ENCODE measurements around the gene UPF3B. TPM values are rescaled to one million over a fixed set of nuclear protein-coding genes. Genes with fewer than 3 reads are reported as not detected.
"Not testable (repeated sequence)": the region's sequence is repeated elsewhere in the genome, so short reads cannot be mapped to it uniquely, and the experiment has no call there.

Gene UPF3B
- total RNA-seq, 1 experiment from 2014 or later, result 4.7 TPM

DNA sequence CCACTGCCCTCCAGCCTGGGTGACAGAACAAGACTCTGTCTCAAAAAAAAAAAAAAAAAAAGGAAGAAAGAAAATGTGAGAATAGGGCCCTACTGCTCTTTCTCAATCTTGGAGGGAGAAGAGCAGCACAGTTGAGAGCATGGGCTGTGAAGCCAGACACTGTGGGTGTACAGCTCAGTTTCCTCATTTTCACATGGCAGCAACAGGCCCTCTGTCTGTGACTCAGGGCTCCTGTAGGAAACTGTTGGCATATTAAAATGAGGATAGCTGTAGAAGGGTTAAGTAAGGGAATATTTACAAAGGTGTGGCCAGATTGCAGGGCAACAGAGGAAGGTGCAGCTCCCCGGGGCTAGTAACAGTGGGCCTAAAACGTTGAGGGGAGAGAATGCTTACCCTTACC, 46.4 kb upstream of the UPF3B start:
- no peaks in the 10 kb centered on the region for H3K79me2 ChIP-seq (ENCODE audit: low read length)
- no peak overlapping the region for H2AFZ ChIP-seq (ENCODE audit: low read length)
- H3K27me3 ChIP-seq (ENCODE audit: low read length), result no peaks in the 10 kb centered on the region
- no TSS peak for BruUV-seq (replicated peaks)
- no peak overlapping the region for H3K4me2 ChIP-seq (ENCODE audit: low read length)
- DNase-seq, result peak; percentile 7
- no peak overlapping the region for H3K27ac ChIP-seq (ENCODE audit: low read length)
- H3F3A ChIP-seq (ENCODE audit: low read length, unreplicated experiment), result no peaks in the 10 kb centered on the region
- POLR2A ChIA-PET (ENCODE audit: unreplicated experiment), result no interaction called here
- ATAC-seq, result peak; percentile 27; the same call in 1 of the 2 replicates
- H3K9ac ChIP-seq (ENCODE audit: low read length), result no peak overlapping the region
- H3K9me3 ChIP-seq (ENCODE audit: low read length), result no peaks in the 10 kb centered on the region
- no peaks in the 10 kb centered on the region for H3K9me2 ChIP-seq (replicated peaks; ENCODE audit: low read length)
- no peaks in the 10 kb centered on the region for H3K36me3 ChIP-seq (ENCODE audit: low read depth, low read length)
- H3K4me1 ChIP-seq (ENCODE audit: insufficient read depth, low read length), result no peaks in the 10 kb centered on the region
- TF ChIP-seq, protein P1, sequence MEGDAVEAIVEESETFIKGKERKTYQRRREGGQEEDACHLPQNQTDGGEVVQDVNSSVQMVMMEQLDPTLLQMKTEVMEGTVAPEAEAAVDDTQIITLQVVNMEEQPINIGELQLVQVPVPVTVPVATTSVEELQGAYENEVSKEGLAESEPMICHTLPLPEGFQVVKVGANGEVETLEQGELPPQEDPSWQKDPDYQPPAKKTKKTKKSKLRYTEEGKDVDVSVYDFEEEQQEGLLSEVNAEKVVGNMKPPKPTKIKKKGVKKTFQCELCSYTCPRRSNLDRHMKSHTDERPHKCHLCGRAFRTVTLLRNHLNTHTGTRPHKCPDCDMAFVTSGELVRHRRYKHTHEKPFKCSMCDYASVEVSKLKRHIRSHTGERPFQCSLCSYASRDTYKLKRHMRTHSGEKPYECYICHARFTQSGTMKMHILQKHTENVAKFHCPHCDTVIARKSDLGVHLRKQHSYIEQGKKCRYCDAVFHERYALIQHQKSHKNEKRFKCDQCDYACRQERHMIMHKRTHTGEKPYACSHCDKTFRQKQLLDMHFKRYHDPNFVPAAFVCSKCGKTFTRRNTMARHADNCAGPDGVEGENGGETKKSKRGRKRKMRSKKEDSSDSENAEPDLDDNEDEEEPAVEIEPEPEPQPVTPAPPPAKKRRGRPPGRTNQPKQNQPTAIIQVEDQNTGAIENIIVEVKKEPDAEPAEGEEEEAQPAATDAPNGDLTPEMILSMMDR (conservative IDR thresholded peaks at IDR 0.05; ENCODE audit: low read depth, low read length), result no peak
- TF ChIP-seq EZH2phosphoT487 (IDR thresholded peaks at IDR 0.05; ENCODE audit: borderline replicate concordance, low read length) (no peak), EZH2 (IDR thresholded peaks at IDR 0.05; ENCODE audit: low read length, unreplicated experiment) (no peak)
- CTCF ChIA-PET, result no interaction called here
- intact Hi-C loops (cut with micrococcal nuclease), result no loop called here
- no peaks in the 10 kb centered on the region for H4K20me1 ChIP-seq (ENCODE audit: low read length)
- H3K4me3 ChIP-seq (ENCODE audit: low read length), result no peak overlapping the region

DNA sequence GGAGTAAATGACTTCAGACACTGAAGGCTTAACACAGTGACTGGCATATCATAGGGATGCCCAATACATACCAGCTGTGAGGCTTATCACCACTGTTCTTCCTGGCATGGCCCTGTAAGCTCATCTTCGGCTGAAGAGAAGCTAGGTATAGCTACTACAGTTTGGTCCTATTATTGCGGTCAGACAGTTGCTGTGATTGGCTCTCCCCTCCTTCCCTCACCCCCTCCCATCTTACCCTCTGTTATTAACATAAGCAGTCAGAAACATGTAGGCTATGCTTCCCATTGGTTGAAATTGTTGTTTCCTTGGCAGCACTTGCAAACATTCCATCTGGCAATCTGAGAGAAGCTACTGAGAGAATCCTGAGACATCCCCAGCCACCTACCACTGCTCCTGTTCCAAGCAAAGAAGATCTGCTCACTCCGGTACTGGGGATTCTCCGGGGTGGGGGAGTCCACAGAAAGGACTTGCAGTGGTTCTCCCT, 43.1 kb upstream of the UPF3B start, which contains the start of gene AKAP14:
Gene AKAP14 (plus strand): TSS at position 51 of the 484 bp plus-strand sequence. CDS start 7,331 bp downstream, outside the sequence.
- no peaks in the 10 kb centered on the region for H4K20me1 ChIP-seq (ENCODE audit: low read length)
- no peak within 1 kb of the TSS for H3K4me2 ChIP-seq (ENCODE audit: low read length)
- TF ChIP-seq, protein P1 (conservative IDR thresholded peaks at IDR 0.05; ENCODE audit: low read depth, low read length), result no peak
- TF ChIP-seq EZH2 (IDR thresholded peaks at IDR 0.05; ENCODE audit: low read length, unreplicated experiment), result no peak
- no peak for TF ChIP-seq EZH2phosphoT487 (IDR thresholded peaks at IDR 0.05; ENCODE audit: borderline replicate concordance, low read length)
- H2AFZ ChIP-seq (ENCODE audit: low read length), result no peak within 1 kb of the TSS
- no peak within 1 kb of the TSS for H3K4me3 ChIP-seq (ENCODE audit: low read length)
- POLR2A ChIA-PET (ENCODE audit: unreplicated experiment), result no interaction called here
- CTCF ChIA-PET, result interaction anchor here (1.0 kb wide), 1 partner anchor 8 kb away, joined by 4 read pairs; no protein-coding TSS in a partner anchor
- H3K9ac ChIP-seq (ENCODE audit: low read length), result no peak within 1 kb of the TSS
- no peaks in the 10 kb centered on the region for H3K9me2 ChIP-seq (replicated peaks; ENCODE audit: low read length)
- no peaks in the 10 kb centered on the region for H3K4me1 ChIP-seq (ENCODE audit: insufficient read depth, low read length)
- H3K79me2 ChIP-seq (ENCODE audit: low read length), result no peaks in the 10 kb centered on the region
- H3K27ac ChIP-seq (ENCODE audit: low read length), result no peak within 1 kb of the TSS
- no peaks in the 10 kb centered on the region for H3K27me3 ChIP-seq (ENCODE audit: low read length)
- DNase-seq (no peak), ATAC-seq (no peak)
- H3K9me3 ChIP-seq (ENCODE audit: low read length), result no peaks in the 10 kb centered on the region
- intact Hi-C loops (cut with micrococcal nuclease), result no loop called here
- H3K36me3 ChIP-seq (ENCODE audit: low read depth, low read length), result no peaks in the 10 kb centered on the region
- H3F3A ChIP-seq (ENCODE audit: low read length, unreplicated experiment), result no peaks in the 10 kb centered on the region
- no TSS peak for BruUV-seq (replicated peaks)

DNA sequence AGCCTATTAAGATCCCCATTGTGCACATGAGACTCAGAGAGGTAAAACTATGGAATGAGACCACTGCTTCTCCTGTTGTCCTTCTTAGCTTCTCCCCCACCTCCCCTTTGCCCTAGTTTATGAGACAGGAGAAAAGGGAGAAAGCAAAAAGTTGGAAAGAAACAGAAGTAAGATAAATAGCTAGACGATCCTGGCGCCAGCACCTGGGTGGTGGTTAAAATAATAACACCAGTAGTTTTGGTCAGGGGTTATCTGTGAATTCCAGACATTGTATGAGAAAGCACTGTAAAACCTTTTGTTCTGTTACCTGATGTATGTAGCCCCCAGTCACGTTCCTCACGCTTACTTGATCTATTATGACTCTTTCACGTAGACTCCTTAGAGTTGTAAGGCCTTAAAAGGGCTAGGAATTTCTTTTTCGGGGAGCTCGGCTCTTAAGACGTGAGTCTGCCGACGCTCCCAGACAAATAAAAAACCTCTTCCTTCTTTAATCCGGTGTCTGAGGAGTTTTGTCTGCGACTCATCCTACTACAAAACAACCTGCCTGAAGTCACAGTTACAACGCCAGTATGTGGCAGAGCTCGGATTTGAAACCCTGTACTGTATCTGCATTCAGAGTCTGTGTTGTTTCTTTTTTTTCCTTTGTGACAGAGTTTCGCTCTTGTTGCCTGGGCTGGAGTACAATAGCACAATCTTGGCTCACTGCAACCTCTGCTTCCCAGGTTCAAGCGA, 39.4 kb upstream of the UPF3B start:
- intact Hi-C loops (cut with micrococcal nuclease); H3K9me2 ChIP-seq (replicated peaks; ENCODE audit: low read length); H3F3A ChIP-seq (ENCODE audit: low read length, unreplicated experiment); H3K4me2 ChIP-seq (ENCODE audit: low read length); H4K20me1 ChIP-seq (ENCODE audit: low read length); H3K4me1 ChIP-seq (ENCODE audit: insufficient read depth, low read length); BruUV-seq (replicated peaks); H3K9me3 ChIP-seq (ENCODE audit: low read length); H3K27ac ChIP-seq (ENCODE audit: low read length); H2AFZ ChIP-seq (ENCODE audit: low read length); H3K9ac ChIP-seq (ENCODE audit: low read length); H3K36me3 ChIP-seq (ENCODE audit: low read depth, low read length); H3K79me2 ChIP-seq (ENCODE audit: low read length); ATAC-seq; CTCF ChIA-PET; H3K27me3 ChIP-seq (ENCODE audit: low read length); DNase-seq; POLR2A ChIA-PET (ENCODE audit: unreplicated experiment); H3K4me3 ChIP-seq (ENCODE audit: low read length): not testable (repeated sequence)

DNA sequence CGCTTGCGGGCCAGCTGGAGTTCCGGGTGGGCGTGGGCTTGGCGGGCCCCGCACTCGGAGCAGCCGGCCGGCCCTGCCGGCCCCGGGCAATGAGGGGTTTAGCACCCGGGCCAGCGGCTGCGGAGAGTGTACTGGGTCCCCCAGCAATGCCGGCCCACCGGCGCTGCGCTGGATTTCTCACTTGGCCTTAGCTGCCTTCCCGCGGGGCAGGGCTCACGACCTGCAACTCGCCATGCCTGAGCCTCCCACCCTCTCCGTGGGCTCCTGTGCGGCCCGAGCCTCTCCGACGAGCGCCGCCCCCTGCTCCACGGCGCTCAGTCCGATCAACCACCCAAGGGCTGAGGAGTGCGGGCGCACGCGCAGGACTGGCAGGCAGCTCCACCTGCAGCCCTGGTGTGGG, 37.9 kb upstream of the UPF3B start:
- H3K9ac ChIP-seq (ENCODE audit: low read length); POLR2A ChIA-PET (ENCODE audit: unreplicated experiment); H3K4me1 ChIP-seq (ENCODE audit: insufficient read depth, low read length); ATAC-seq; H3K27me3 ChIP-seq (ENCODE audit: low read length); CTCF ChIA-PET; BruUV-seq (replicated peaks); H4K20me1 ChIP-seq (ENCODE audit: low read length); H3K79me2 ChIP-seq (ENCODE audit: low read length); H3K9me3 ChIP-seq (ENCODE audit: low read length); H3K4me2 ChIP-seq (ENCODE audit: low read length); DNase-seq; H3K36me3 ChIP-seq (ENCODE audit: low read depth, low read length); H3F3A ChIP-seq (ENCODE audit: low read length, unreplicated experiment); H3K9me2 ChIP-seq (replicated peaks; ENCODE audit: low read length); intact Hi-C loops (cut with micrococcal nuclease); H2AFZ ChIP-seq (ENCODE audit: low read length); H3K27ac ChIP-seq (ENCODE audit: low read length); H3K4me3 ChIP-seq (ENCODE audit: low read length): not testable (repeated sequence)

Measured in PC-3 (cell line).